GM18502 (cell line): ENCODE data around the gene ATG12.
"Not testable (repeated sequence)": the region's sequence is repeated elsewhere in the genome, so short reads cannot be mapped to it uniquely, and the experiment has no call there.

ENCODE experiments used
- ATAC-seq: cut with Tn5 transposase; IDR thresholded peaks from one replicate; pipeline ENCODE4 v1.9.1; 2021; ENCODE audit warnings: mild to moderate bottlenecking; ENCODE audit not compliant: unreplicated experiment, poor library complexity

The ATG12 gene

GRCh38 chr5:115841382-115842088 is at the start of gene ATG12, which contains the start of gene AP3S1:
ATG12 (minus strand) TSS chr5:115841565; CDS start chr5:115841552, 13 bp downstream.
AP3S1 (plus strand) TSS chr5:115841935; CDS start chr5:115842038, 103 bp downstream.
- ATAC-seq = peak; percentile 87

DNA sequence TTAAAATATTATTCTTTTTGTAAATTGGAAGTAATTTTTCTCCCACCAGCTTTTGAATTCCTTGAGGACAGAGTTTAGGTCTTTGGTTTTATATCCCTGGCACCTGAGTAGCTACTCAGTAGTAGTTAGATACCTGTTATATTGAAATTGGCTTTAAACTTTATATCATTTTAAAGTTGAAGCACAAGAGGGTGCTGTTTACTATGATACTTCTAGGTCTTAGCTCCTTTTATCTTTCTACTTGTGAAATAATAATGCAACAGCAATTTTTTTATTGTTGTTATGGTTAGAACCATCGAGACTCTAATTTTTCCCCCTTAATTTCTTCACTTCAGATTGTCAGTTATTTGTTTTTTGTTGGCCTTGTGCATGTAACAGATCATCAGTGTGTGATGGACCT is 46.7 kb upstream of the ATG12 start:
- no peak for ATAC-seq

DNA sequence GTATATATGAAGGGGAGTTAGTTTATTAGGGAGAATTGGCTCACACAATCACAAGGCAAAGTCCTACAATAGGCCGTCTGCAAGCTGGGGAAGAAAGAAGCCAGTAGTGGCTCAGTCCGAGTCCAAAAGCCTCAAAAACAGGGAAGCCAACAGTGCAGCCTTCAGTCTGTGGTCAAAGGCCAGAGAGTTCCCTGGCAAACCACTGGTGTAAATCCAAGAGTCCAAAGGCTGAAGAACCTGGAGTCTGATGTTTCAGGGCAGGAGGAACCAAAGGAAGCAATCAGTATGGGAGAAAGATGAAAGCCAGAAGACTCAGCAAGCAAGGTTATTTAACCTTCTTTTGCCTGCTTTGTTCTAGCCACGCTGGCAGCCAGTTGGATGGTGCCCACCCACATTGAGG is 43.8 kb upstream of the ATG12 start:
- not testable (repeated sequence) for ATAC-seq

DNA sequence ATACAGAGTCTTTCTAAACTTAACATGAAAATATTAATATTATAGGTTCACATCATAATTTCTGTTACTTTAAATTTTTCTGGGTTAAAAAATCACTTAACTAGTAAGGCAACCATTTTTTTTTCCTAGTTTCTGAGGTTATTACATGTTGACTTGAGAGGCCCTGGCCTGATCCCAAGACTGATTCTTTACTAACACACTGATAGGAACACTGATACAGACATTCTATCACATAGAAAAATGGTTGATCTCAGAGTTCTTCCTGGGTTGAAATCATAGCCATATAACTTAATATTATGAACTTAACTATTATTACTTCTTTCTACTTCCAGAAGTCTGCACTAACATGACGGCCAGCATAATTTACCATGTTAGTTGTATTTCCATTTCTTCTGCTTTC is 43.3 kb upstream of the ATG12 start:
- ATAC-seq = no peak

DNA sequence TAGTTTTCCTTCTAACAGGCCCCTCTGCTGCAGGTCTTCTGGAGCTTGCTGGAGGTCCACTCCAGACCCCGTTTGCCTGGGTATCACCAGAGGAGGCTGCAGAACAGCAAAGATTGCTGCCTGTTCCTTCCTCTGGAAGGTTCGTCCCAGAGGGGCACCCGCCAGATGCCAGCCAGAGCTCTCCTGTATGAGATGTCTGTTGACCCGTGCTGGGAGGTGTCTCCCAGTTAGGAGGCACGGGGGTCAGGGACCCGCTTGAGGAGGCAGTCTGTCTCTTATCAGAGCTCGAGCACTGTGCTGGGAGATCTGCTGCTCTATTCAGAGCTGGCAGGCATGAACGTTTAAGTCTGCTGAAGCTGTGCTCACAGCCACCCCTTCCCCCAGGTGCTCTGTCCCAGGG is 41.1 kb upstream of the ATG12 start:
- not testable (repeated sequence) for ATAC-seq

GRCh38 chr5:115877342-115877741 is 36.0 kb upstream of the ATG12 start:
- not testable (repeated sequence) for ATAC-seq

- no peak for ATAC-seq
These were observed 34.1 kb upstream of the ATG12 start for GRCh38 chr5:115875447-115875846.

GRCh38 chr5:115873392-115873791 is 32.0 kb upstream of the ATG12 start:
- no peak for ATAC-seq

DNA sequence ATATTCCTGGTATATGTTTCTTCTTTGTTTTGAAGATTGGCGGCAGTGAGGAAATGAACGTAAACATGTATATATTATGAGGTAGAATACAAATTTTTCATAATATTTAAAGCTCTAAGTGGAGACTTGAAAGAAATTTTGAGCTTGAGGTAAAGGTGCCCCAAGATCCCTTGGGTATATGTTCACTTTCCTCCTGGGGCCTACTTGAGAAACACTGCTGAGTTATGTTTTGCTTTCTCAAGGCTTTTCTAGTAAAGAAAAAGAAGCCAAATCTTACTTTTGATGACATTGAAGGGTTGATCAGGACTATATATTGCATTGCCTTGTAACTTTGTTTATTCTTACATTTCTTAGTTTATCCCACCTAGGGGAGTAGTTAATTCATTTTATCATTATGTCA is 31.1 kb upstream of the ATG12 start:
- ATAC-seq = no peak

DNA sequence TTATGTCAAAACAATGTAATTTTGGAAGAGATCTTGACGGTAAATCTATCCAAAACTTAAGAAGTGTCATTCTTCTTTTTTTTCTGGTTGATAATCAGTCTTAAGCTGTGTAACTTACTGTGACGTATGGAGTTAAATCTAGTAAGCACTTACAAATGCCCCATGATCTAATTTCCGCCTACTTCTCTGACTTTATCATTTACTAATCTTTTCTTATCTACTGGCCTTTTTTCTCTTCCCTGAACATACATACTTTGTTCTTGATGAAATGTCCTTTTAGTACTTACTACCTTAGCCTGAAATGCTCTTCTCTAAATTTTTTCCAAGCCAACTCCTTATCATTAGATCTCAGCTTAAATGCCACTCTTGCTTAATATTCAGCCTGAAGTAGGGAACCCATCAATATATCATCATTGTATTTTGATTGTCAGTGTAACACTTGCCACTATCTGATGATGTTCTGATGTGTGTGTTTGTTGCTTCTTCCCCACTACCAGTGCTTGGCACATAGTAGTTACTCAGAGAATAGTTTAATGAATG is 28.0 kb upstream of the ATG12 start:
- ATAC-seq = no peak

DNA sequence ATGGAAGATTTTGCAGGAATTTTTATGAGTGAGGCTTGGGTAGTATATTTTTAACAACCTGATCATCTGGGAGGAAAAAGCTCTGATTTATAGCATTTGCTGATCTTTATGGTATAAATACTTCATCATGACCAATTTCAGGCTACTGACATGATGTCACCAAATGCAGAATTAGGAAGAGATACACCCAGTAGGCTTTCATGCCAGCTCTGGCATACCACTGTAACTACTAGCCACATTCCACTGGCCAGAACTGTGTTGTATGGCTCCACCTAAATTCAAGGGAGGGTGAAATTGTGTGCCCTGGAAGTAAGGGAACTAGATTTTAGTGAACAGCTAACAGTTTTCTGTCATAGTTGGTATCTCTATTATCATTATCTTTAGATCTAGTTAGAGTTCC is 18.0 kb upstream of the ATG12 start:
- no peak for ATAC-seq

DNA sequence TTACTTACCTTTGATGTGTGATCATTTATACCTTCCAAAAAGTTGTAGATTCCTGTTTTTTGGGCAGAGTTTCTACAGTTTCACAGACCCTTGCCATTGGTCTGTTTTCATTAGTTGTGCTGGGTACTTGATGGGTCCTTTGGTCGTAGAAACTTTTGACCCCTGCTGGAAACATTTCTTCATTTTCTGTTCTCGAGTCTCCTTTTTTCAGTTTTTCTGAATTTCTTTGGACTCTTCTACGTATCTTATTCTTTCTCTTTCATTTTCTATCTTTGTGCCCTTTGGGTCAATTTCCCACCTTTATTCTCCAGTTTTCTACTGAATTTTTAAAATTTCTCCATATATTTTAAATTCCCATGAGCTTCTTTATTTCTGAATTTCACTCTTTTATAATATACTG is 17.0 kb upstream of the ATG12 start:
- ATAC-seq = no peak

DNA sequence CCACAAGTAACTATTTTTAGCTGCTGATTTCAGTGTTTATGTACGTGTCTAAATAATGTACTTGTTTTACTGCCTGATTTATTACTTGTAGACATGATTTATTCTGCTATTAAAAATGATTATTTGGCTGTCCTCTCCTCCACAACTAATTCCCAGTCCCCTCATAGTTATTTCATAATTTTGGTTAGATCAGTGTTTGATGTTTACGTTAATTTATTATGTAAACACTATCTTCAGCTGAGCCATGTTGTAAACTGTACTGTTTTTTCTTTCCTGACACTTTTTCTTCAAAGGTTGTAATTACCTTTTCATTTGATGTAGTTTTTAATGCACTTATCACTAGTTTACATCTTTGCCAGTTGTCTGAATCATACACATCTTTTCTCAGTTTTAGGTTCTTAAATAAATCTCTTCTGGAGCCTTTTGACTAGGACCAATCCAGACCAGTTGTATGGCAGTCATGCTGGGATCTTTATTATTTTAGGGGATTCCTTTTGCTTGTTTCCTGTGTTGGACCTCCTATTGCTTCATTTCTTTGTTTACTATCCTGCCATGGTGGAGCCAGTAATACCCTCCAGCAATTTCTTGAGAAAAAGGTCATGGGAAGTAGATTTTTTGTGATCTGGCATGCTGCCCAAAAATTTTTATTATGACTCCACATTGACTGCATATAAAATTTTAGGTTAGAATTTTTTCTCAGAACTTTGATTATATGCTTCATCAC is 16.4 kb upstream of the ATG12 start:
- no peak for ATAC-seq

- no peak for ATAC-seq
These were observed 15.7 kb upstream of the ATG12 start for GRCh38 chr5:115857057-115857479.

DNA sequence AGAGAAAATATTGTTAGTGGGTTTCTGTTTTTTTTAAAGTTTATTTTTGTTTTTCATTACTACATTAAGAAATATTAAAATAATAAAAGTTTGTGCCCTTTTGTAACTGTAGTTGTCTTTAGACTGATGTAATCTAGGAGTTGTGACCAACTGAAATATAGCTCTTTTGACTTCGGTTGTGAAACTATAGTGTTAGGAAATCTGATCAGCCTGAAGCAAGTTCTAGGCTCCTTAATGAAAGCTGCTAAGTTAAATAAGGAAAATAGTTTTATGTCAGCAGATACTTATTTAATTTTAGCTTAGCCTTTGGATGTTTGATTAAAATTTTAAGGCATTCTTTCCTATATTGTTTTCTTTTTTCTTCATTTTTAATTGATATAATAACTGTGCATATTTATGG is 14.6 kb upstream of the ATG12 start:
- no peak for ATAC-seq

DNA sequence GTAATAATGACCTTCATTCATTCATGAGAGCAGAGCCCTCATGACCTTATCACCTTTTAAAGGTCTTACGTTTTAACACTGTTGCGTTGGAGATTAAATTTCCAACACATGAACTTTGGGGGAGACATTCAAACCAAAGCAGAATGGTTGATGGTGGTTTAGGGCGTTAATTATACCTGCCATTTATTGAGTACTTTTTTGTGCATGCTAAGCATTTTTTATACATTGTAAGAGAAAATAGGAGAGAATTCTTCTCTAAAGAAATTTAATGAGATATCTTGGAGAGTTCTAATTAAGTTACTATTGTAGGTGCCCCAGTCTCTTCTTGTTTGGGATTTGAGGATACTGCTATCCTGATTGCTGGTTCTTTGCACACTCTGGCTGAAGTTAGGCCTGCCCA is 12.8 kb upstream of the ATG12 start:
- ATAC-seq = no peak

DNA sequence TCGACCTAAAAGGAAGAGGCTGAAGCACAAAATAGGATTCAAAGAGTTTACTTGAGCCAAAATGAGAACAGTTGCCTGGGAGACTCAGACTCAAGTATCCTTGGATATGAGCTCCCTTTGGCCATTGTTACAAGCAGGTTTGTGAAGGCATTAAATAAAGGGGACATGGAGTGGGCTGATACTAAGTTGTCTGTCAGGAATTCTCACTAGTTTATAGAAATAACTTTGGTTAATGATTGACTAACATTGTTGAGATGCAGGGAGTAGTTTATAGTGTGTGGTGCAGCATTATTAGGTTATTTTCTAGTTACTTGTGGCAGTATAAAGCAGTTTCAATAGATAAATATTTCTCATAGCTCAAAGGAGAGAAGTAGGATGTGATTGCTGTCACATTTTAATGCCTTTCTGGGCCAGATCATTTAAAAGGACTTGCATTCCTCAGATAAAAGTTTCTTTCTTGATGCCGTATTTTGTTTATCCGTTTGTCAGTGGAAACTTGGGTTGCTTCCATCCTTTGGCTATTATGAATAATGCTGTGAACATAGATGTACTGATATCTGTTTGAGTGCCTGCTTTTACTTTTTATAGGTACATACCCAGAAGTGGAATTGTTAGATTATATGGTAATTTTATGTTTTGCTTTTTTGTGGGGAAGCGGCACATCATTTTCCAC is 9.5 kb upstream of the ATG12 start:
- ATAC-seq = no peak

DNA sequence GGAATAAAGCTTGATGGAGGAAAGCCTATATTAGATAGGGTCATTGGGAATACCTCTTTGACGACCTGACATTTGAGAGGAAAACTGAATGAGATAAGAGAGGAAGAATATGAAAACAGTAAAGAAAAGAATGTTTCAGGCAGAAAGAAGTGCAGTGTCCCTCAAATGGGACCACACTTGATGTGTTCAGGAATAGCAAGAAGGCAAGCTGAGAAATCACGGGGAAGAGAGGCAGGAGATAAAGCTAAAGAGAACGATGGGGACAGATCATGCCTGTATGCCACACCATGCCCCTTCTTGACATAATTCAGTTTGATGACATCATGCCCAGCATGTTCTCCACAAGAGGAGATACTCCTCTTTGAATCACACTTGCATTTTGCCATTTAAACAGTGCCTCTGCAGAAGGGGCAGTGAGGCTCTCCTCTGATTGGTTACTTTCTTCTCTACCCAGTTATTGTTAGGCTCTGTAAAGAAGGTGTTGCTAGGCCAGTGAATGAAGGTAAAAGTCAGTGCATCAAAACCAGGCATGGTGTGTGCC is 8.0 kb upstream of the ATG12 start:
- no peak for ATAC-seq

DNA sequence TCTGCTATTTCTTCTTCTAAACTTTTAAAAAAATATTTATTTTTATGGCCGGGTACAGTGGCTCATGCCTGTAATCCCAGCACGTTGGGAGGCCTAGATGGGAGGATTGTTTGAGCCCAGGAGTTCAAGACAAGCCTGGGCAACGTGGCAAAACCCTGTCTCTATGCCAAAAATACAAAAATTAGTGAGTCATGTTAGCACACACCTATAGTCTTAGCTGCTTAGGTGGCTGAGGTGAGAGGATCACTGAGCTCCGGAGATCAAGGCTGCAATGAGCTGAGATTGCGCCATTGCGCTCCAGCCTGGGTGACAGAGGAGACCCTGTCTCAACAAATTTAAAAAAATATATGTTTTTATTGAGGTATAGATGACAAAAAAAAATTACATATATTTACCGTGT is 5.9 kb upstream of the ATG12 start:
- no peak for ATAC-seq

- no peak for ATAC-seq
These were observed 3.0 kb upstream of the ATG12 start for GRCh38 chr5:115844321-115844817.
